Measurements from ENCODE around the gene RECK.

Gene RECK

DNA sequence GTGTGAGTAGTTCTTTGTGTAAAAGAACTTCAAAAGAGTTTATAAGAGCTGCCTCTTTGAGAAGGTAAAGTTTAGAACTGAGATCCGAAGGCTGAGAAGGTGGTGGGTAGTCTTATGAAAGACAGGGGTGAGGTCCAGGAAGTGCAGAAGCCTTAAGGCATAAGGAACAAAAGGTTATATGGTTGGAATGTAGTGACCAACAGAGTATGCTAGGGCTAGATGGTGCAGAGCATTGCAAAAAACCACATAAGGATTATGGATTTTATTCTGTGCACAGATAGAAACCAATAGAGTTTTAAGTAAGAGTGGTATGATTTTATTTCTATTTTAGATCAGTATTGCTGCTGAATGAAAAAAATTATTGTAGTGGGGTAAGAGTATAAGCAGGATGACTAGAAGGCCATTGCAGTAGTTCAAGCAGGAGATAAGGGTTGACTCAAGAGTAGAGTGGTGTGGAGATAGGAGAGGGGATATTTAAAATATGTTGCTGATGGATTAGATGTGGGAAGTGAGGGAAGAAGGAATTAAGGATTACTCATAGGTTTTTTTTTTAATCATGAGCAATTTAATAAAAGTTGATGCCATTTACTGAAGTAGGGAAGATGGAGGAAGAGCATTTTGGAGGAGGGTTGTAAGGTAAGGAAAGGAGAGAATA lies 3.7 kb downstream of the RECK start:
- Histone ChIP-seq H3F3A (ENCODE audit: low read depth) (peaks cover 22% of the 10 kb centered on the region), H2AFZ (ENCODE audit: low read length) (no peak overlapping the region), H3K9me2 (replicated peaks; ENCODE audit: low read depth, low read length) (no peaks in the 10 kb centered on the region), H3K27me3 (ENCODE audit: insufficient read depth, low read length, poor library complexity, severe bottlenecking) (no peaks in the 10 kb centered on the region), H3K4me1 (ENCODE audit: insufficient read depth, low read length, poor library complexity, severe bottlenecking) (peaks cover 65% of the 10 kb centered on the region), H3K4me2 (ENCODE audit: low read depth, low read length, poor library complexity, severe bottlenecking) (peak overlapping the region; percentile 73), H3K79me2 (ENCODE audit: insufficient read depth, low read length) (peaks cover 75% of the 10 kb centered on the region), H3K36me3 (ENCODE audit: insufficient read depth, low read length) (no peaks in the 10 kb centered on the region), H3K9ac (ENCODE audit: low read depth, low read length, poor library complexity, severe bottlenecking) (peak overlapping the region; percentile 5), H4K20me1 (ENCODE audit: insufficient read depth, low read length, poor library complexity, severe bottlenecking) (peaks cover 35% of the 10 kb centered on the region), H3K9me3 (ENCODE audit: insufficient read depth, low read depth, low read length) (no peaks in the 10 kb centered on the region), H3K4me3 (ENCODE audit: low read length, poor library complexity, severe bottlenecking) (peak overlapping the region; percentile 92)
- TF ChIP-seq, protein P1, sequence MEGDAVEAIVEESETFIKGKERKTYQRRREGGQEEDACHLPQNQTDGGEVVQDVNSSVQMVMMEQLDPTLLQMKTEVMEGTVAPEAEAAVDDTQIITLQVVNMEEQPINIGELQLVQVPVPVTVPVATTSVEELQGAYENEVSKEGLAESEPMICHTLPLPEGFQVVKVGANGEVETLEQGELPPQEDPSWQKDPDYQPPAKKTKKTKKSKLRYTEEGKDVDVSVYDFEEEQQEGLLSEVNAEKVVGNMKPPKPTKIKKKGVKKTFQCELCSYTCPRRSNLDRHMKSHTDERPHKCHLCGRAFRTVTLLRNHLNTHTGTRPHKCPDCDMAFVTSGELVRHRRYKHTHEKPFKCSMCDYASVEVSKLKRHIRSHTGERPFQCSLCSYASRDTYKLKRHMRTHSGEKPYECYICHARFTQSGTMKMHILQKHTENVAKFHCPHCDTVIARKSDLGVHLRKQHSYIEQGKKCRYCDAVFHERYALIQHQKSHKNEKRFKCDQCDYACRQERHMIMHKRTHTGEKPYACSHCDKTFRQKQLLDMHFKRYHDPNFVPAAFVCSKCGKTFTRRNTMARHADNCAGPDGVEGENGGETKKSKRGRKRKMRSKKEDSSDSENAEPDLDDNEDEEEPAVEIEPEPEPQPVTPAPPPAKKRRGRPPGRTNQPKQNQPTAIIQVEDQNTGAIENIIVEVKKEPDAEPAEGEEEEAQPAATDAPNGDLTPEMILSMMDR (conservative IDR thresholded peaks at IDR 0.05; ENCODE audit: low read length) = no peak
- no peak for TF ChIP-seq EZH2phosphoT487 (IDR thresholded peaks at IDR 0.05; ENCODE audit: borderline replicate concordance)

DNA sequence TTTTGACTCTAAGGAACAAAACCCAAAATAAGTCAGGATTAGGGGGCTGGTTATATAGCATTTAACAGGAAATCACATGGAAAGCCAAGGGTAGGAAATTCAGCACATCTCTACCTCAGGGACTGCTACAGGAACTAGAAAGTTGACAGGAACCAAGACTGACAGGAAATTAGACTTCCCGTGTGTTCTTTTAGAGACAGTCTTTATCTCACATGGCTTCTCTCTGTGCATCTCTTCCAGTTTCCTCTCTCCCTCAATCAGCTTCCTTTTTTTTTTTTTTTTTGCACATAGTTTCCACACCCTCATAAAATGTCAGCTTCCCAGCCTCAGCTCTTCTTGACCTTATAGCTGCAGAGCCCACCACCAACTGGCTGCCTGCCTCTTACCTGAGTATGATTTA lies 4.8 kb downstream of the RECK start:
- H3K4me1 ChIP-seq (ENCODE audit: insufficient read depth, low read length, poor library complexity, severe bottlenecking) = peaks cover 65% of the 10 kb centered on the region
- no peaks in the 10 kb centered on the region for H3K36me3 ChIP-seq (ENCODE audit: insufficient read depth, low read length)
- H4K20me1 ChIP-seq (ENCODE audit: insufficient read depth, low read length, poor library complexity, severe bottlenecking) = peaks cover 43% of the 10 kb centered on the region
- H3K9me2 ChIP-seq (replicated peaks; ENCODE audit: low read depth, low read length) = no peaks in the 10 kb centered on the region
- H3K27me3 ChIP-seq (ENCODE audit: insufficient read depth, low read length, poor library complexity, severe bottlenecking) = no peaks in the 10 kb centered on the region
- H3K4me3 ChIP-seq (ENCODE audit: low read length, poor library complexity, severe bottlenecking) = peak overlapping the region; percentile 92
- no peak overlapping the region for H3K9ac ChIP-seq (ENCODE audit: low read depth, low read length, poor library complexity, severe bottlenecking)
- H3F3A ChIP-seq (ENCODE audit: low read depth) = peaks cover 22% of the 10 kb centered on the region
- peaks cover 86% of the 10 kb centered on the region for H3K79me2 ChIP-seq (ENCODE audit: insufficient read depth, low read length)
- no peak overlapping the region for H2AFZ ChIP-seq (ENCODE audit: low read length)
- H3K4me2 ChIP-seq (ENCODE audit: low read depth, low read length, poor library complexity, severe bottlenecking) = peak overlapping the region; percentile 73
- H3K9me3 ChIP-seq (ENCODE audit: insufficient read depth, low read depth, low read length) = no peaks in the 10 kb centered on the region
- no peak for TF ChIP-seq EZH2phosphoT487 (IDR thresholded peaks at IDR 0.05; ENCODE audit: borderline replicate concordance)
- TF ChIP-seq, protein P1 (conservative IDR thresholded peaks at IDR 0.05; ENCODE audit: low read length) = no peak

DNA sequence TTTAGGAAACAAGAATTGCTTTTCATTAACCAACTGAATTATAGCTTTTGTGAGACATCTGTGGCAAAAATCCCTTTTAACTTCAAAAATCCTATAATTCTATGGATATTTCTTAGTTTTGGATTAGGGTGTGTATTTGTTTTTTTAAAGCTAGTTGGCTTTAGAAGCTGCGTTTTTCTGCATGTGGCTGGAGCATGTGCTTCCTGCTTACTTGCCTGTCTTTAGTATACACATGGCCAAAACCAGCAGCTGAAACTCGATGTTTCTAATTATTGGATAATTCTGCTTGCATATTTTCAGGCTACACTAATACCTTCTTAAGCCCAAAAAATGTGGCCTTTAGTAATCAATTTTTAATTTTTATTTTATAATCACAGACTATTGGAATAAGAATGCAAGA lies 8.9 kb downstream of the RECK start:
- Histone ChIP-seq H3K9me2 (replicated peaks; ENCODE audit: low read depth, low read length) (no peaks in the 10 kb centered on the region), H3K4me1 (ENCODE audit: insufficient read depth, low read length, poor library complexity, severe bottlenecking) (peaks cover 49% of the 10 kb centered on the region), H3K79me2 (ENCODE audit: insufficient read depth, low read length) (peaks cover 85% of the 10 kb centered on the region), H4K20me1 (ENCODE audit: insufficient read depth, low read length, poor library complexity, severe bottlenecking) (peaks cover 22% of the 10 kb centered on the region), H3K36me3 (ENCODE audit: insufficient read depth, low read length) (no peaks in the 10 kb centered on the region), H3K9me3 (ENCODE audit: insufficient read depth, low read depth, low read length) (no peaks in the 10 kb centered on the region), H3K27me3 (ENCODE audit: insufficient read depth, low read length, poor library complexity, severe bottlenecking) (no peaks in the 10 kb centered on the region), H3K9ac (ENCODE audit: low read depth, low read length, poor library complexity, severe bottlenecking) (no peak overlapping the region), H2AFZ (ENCODE audit: low read length) (no peak overlapping the region), H3K4me2 (ENCODE audit: low read depth, low read length, poor library complexity, severe bottlenecking) (peak overlapping the region; percentile 39), H3K4me3 (ENCODE audit: low read length, poor library complexity, severe bottlenecking) (no peak overlapping the region), H3F3A (ENCODE audit: low read depth) (peaks cover 11% of the 10 kb centered on the region; the same call in 1 of the 2 replicates)
- TF ChIP-seq, protein P1 (conservative IDR thresholded peaks at IDR 0.05; ENCODE audit: low read length) = no peak
- TF ChIP-seq EZH2phosphoT487 (IDR thresholded peaks at IDR 0.05; ENCODE audit: borderline replicate concordance) = no peak
